GM21723 (cell line): ENCODE measurements around the gene P2RX6.
"Not testable (repeated sequence)": the region's sequence is repeated elsewhere in the genome, so short reads cannot be mapped to it uniquely, and the experiment has no call there.

Experiments
- ATAC-seq: cut with Tn5 transposase; IDR thresholded peaks from one replicate; pipeline ENCODE4 v1.9.1; 2021; ENCODE audit warnings: mild to moderate bottlenecking, moderate library complexity; ENCODE audit not compliant: unreplicated experiment

P2RX6 gene

DNA sequence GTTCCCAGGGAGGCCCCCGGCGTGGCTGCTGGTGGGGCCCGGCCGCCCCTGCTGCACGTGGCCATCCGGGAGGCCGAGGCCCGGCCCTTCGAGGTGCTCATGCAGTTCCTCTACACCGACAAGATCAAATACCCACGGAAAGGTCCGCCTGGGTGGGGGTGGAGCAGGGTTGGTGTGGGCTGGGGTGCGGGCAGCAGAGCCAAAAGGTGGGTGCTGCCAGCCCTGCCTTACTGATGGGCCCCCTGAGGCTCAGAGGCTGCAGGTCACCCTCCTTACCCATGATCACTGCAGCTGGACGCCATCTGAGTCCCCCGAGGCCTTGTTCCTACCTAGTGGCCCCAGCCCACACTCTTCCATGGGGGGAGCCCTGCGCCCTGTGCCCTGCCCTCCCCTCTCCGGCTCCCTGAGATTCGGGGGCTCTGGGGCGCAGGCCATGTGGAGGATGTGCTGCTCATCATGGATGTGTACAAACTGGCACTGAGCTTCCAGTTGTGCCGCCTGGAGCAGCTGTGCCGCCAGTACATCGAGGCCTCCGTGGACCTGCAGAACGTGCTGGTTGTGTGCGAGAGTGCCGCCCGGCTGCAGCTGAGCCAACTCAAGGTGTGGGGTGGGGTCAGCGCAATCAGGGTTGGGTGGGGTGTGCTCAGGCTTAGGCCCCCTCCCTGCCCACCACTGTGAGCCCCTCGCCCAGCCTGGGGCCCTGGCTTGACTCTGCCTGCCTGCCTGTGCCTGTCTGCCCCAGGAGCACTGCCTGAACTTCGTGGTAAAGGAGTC is 20.6 kb upstream of the P2RX6 start:
- no peak for ATAC-seq

DNA sequence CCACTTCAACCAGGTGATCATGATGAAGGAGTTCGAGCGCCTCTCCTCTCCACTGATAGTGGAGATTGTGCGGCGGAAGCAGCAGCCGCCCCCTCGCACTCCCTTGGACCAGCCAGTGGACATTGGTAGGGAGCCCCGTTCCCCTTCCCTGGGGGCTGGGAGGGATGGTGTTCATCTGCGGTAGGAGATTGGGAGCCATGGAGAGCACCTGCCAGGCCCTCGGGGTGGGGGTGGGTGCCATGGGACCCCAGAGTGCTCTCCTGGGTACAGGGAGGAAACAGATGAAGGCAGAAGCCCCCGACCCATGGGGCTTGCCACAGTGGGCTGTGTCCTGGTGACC is 20.1 kb upstream of the P2RX6 start:
- ATAC-seq = no peak

DNA sequence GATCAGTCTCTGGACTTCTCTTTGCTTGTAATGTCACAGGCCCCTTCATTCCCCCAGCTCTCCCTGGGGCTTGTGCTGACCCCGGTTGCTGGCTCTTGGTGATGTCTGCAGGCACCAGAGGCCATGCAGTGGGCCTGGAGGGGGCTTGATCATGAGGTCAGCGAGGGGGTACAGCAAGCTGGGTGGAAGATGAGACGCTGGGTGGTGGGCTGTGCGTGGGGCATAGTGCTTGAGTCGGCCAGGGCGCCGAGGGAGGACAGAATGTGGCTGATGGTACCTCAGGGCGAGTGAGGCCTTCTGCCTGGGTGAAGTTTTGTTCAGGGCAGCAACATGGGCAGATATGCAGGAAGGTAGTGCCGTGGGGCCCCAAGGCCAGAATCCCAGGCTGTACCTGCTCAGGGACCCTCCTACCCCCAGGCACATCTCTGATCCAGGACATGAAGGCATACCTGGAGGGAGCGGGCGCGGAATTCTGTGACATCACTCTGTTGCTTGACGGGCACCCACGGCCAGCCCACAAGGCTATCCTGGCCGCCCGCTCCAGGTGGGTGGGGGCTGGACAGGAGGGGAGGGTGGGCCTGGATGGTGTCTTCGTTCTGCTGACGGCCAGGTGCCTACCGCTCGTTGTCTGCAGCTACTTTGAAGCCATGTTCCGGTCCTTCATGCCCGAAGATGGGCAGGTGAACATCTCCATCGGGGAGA is 19.5 kb upstream of the P2RX6 start:
- no peak for ATAC-seq

DNA sequence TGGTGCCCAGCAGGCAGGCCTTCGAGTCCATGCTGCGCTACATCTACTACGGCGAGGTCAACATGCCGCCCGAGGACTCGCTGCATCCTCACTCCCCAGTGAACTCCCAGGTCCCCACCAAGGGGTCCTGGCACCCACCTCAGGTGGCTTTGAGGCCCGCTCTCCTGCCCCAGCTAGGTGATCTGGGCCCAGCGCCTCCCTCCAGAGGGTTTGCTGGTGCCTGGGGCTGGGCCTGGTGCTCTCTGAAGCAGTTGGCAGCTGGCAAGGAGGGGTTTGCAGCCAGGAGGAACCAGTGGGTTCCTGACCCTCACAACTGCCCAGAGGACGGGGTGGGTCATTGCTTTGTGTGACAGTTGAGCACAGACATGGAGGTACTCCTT is 18.9 kb upstream of the P2RX6 start:
- ATAC-seq = no peak

DNA sequence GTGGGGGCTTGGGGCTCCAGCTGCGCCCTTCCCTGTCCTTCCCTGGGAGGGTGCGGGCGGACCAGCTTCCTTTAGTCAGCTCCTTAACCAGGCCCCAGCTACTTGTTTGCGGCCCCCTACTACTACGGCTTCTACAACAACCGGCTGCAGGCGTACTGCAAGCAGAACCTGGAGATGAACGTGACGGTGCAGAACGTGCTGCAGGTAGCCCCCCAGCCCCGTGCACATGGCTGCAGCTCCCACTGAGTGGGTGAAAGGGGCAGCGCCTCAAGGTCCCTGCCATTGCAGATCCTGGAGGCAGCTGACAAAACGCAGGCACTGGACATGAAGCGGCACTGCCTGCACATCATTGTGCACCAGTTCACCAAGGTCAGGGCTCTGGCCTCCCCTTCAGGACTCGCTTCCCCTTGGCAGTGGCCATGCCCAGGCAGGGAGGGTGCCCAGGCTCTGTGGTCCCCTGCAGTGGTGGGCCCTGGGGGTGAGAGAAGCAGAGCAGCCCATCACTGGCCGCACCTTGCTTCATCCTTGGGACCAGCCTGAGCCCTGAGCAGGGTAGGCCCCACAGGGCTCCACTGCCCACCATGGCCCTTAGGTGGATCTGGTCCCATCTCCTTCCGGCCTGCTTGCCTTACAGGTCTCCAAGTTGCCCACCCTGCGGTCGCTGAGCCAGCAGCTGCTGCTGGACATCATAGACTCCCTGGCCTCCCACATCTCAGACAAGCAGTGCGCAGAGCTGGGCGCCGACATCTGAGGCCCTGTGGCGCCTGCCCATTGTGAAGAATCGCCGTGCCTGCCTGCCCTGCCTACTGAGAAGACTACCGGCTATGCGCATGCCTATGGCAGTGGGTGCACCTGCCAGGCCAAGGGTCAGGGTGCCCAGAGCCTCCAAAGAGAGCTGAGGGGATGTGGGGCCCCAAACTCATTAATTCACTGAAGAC is 18.1 kb upstream of the P2RX6 start:
- ATAC-seq = no peak

GRCh38 chr22:20997536-20998257 is 17.3 kb upstream of the P2RX6 start:
- ATAC-seq = no peak

DNA sequence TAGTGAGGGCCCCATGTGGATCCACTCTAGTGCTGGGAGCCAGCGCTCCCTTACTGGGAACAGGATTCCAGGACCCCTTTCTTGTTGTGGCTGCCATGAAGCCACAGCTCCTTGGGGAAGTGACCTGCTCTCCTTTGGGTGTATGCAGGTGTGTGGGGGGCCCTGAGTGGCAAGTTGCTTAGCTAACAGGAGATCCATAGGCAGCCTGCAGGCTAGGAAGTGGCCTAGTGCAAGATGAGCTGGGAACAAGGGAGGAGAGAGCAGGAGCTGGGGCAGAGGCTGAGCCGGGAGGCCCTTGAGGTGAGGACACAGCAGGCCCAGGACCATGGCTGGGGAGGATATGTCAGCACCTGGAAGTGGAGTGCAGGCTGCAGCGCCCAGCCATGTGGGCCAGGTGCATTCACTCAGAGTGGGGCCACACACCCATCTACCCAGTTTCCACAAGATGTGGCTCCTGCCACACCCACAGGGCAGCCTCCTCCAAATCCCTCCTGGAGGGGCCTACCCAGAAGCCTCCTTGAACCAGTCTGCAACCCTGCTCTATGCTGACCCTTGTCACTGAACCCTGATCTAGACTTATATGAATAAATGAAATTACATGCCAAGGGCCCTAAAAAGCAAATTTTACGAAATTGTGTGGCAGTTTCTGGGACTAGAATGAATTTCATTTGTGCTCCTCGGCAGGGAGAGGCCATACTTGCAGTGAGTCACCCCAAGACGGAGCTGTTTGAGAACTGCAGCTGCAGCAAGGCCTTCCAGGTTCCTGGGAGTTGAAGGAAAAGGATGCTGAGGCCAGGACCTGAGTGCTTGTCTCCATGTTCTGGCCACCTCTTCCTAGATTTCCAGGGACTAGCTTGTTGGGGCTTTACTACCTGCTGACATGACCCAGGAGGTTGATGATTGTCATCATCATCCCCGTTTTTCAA is 16.3 kb upstream of the P2RX6 start:
- ATAC-seq = no peak

DNA sequence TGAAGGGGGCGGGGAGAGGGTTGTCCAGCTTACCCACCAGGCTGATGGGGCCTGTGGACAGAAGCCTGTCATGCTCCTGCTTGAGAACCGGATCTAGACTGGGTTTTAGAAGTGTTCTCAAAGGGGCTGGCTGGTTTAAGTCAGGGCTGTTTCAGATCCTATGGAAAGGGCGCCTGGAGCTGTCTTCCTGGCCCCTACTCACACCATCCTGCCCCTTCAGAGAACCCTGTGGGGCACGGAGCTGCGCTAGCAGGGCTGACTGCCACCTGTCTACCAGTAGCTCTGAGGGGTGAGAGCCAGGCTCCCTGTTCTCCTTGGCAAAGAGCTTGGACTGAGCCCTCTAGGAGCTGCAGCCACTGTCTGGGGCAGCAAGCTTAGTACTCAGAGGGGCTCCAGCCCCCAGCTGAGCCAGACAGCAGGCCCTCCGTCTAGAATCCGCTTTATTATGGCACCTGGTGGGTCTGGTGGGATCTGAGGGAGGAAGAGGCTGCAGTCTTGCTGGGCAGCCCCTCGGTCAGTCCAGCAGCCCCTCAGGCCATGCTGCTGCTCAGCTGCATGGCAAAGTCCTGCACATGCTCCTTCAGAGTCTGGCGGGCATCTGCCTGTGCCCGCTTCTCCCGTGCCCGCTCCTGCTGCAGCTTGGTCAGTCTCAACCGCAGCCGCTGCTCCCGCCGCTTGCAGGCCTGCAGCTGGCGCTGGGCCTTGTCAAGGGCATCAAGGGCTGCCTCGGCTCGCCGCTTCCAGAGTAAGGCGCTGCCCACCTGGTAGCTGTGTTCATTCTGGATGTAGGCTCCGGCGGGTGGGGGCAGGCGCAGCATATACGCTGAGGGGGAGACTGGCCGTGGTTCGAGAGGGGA is 15.4 kb upstream of the P2RX6 start:
- ATAC-seq = no peak

GRCh38 chr22:21000207-21000986 is 14.6 kb upstream of the P2RX6 start:
- ATAC-seq = no peak

GRCh38 chr22:21000987-21001600 is 13.9 kb upstream of the P2RX6 start:
- peak; percentile 3 for ATAC-seq

- ATAC-seq = peak; percentile 78
These were observed 13.2 kb upstream of the P2RX6 start, which contains the start of gene THAP7 for GRCh38 chr22:21001601-21002325. Gene THAP7, minus strand, starts transcription at chr22:21002118. Its CDS starts 207 bp downstream, at chr22:21001911.

DNA sequence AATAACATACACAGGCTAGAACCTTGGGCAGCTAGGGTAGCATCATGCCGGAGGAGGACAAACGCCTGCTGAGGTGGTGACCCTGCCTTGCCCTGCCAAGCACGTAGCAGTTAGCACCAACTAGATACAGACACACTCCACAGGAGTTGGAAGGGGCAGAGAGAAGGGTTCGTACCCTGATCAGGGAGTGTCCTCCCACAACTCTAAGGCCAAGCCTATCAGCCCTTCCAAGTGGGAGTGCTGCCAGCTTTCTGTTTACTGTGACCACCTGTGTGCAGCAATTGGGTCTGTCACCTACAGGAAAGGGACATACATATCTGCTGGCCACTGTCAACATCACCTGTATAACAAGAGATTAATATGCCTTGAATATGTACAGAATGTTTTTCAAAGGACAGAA is 11.2 kb upstream of the P2RX6 start:
- ATAC-seq = no peak

DNA sequence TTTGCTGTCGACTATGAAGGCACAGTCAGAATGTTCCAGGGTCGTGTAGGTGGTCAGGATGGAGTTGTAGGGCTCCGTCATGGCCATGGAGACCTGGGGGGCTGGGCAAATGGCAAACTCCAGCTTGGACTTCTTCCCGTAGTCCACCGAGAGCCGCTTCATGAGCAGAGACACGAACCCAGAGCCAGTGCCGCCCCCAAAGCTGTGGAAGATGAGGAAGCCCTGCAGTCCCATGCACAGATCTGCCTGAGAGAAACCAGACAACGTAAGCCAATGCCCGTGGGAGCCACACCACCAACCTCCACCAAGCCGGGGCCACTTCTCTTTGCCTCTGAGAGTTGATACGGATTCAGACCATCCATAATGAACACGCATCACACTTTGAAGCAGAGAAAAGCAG is 5.8 kb upstream of the P2RX6 start:
- ATAC-seq = not testable (repeated sequence)

DNA sequence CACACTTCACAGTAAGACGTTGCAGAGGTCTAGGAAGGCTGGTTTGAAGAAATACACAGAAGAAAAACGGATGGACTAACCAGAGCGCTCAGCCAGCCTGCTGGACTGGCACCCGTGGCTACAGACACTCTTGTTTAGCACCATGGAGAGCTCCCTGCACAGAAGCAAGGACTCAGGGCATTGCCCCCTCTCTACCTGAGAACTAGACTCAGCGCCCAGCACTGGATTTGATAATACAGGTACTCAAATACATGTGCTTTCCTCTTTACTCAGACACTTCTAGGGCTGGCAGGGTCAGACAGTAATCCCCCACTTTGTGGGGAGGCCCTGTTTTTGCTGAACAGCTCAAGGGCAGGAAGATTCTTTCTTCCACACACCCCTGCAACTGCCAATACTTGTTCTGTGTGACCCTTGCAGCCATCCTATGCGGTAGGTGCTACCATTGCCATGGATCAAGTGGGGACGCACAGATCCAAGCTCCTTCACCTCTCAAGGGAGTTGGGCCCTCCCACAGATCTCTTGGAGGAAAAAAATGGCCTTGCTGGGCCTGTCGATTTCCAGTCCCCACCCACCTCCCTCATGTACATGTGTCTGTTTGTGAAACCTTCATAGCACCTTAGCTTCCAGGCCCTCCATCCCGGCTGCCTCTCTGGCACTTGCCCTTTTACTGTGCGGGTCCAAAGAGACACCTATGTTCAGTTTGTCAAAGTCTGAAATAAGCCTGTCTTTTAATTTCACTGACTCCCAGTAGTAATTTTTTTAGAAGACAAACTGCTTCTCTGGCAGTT is 5.1 kb upstream of the P2RX6 start:
- ATAC-seq = no peak

GRCh38 chr22:21010426-21011113 is 4.4 kb upstream of the P2RX6 start:
- ATAC-seq = no peak
